Measurements from ENCODE around the gene SLC22A4. TPM values are rescaled to one million over a fixed set of nuclear protein-coding genes. Genes with fewer than 3 reads are reported as not detected.

SLC22A4 gene
- total RNA-seq, 1 experiment from 2014 or later = 7.5 TPM

- no peak for DNase-seq (ENCODE audit: low read depth)
Measured at GRCh38 chr5:132275367-132276220, 18.6 kb upstream of the SLC22A4 start.

DNA sequence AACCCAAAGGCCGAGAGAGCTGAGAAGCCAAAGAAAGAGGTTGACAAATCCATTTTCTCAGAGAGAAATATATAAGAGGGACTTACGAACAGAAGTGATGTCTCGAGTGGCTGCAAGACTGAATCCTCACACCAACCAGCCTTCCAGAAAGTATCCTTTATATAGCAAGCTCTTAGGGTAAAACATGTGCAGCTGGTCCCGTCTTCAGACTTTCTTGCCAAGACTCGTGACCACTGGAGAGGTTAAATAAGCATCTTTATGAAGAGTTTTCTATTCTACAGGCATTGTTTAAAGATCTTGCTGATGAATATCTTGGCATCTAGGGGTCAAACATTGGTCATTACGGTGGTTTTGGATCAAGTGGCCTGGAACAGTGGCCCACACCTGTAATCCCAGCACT lies 16.9 kb upstream of the SLC22A4 start:
- no peak for DNase-seq (ENCODE audit: low read depth)

- no peak for DNase-seq (ENCODE audit: low read depth)
Measured at GRCh38 chr5:132277971-132278853, 16.0 kb upstream of the SLC22A4 start.

GRCh38 chr5:132279801-132280200 lies 14.4 kb upstream of the SLC22A4 start:
- no peak for DNase-seq (ENCODE audit: low read depth)

GRCh38 chr5:132280371-132281240 lies 13.6 kb upstream of the SLC22A4 start:
- no peak for DNase-seq (ENCODE audit: low read depth)

- no peak for DNase-seq (ENCODE audit: low read depth)
Measured at GRCh38 chr5:132281856-132282614, 12.2 kb upstream of the SLC22A4 start.

- DNase-seq (ENCODE audit: low read depth) = peak; percentile 41
Measured at GRCh38 chr5:132283423-132284043, 10.7 kb upstream of the SLC22A4 start.

GRCh38 chr5:132289097-132289496 lies 5.1 kb upstream of the SLC22A4 start:
- no peak for DNase-seq (ENCODE audit: low read depth)

DNA sequence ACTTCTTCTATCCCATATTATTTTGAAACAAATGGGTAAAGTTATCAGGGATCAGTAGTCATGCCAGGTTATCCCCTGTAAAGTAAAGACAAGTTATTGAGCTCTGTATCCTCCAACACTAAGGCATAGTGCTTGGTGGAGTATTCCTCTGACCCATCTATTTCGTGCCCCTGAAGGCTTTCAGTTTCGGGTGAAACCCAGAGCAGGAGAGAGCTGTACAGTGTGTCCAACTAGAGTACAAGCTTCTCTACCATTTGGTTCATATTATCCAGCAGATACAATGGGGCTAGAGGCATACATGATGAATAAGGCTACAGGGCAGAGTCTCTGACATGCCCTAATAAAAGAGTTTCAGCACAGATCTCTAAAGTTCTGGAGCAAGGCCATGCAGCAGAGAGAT lies 3.2 kb upstream of the SLC22A4 start:
- DNase-seq (ENCODE audit: low read depth) = no peak

GRCh38 chr5:132293066-132293991 lies 865 bp upstream of the SLC22A4 start:
- peak; percentile 91 for DNase-seq (ENCODE audit: low read depth)

DNA sequence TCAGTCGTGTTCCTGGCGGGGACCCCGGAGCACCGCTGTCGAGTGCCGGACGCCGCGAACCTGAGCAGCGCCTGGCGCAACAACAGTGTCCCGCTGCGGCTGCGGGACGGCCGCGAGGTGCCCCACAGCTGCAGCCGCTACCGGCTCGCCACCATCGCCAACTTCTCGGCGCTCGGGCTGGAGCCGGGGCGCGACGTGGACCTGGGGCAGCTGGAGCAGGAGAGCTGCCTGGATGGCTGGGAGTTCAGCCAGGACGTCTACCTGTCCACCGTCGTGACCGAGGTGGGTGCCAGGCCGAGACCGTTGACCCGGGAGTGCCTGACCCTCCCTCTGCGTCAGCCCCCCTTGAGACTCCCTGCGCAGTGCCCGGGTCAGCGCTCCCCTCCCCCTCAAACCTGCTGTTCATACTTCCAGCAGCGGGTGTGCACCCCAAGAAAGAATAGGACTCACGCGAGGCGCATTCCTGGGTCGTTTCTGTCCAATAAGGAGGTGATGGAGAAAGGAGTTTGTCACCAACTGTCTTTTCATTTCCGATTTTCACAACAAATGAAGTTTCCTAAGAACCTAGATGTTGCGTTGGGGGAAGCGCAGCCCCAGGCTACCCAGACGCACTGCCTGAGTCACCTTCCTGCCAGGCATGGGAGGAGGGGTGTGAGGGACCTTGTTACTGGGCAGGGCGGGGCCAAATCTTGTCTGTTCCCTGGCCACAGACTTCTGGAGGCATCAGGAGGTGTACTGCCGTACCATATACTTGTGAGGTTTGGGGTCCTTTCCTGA lies 722 bp downstream of the SLC22A4 start:
- DNase-seq (ENCODE audit: low read depth) = peak; percentile 94

DNA sequence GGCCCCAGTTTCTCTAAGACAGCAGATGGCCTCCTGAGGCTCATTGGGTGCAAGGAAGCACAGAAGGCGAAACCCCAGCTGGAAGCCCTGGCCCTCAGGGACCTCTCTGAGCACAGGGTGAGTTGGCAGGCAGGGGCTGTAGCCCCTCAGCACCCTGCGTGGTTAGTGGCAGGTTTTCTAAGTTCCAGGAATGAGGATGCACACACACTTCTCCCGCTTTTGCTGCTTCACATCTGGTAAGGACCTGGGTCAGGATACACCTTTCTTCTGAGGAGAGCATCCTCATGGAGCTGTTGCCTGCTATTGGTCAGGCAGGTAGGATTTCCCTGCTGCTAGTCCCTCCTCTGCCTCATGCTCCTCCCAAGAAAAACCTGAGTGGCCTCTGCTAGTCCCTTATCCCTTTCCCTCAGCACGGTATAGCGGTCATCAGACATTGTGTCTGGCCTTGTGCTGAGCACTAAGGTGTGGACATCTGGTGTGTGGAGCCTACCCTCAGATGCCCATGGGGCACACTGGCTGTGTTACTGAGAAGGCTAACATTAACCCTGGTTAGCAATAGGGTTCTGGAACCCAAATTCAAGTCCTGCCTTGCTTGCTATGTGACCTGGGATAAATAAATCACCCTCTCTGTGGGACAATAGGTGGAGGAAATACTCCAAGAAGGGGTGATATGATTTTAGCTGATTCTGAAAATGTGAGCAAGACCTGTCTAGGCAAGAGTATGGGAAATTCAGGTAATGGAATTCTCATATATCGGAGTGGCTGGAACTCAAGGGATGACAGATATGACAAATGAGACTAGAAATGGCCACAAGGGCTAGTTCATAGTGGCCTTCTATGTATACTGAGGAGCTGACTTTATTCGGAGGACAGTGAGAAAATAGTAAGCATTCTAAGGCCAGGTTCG lies 1.6 kb downstream of the SLC22A4 start:
- peak; percentile 44 for DNase-seq (ENCODE audit: low read depth)

DNA sequence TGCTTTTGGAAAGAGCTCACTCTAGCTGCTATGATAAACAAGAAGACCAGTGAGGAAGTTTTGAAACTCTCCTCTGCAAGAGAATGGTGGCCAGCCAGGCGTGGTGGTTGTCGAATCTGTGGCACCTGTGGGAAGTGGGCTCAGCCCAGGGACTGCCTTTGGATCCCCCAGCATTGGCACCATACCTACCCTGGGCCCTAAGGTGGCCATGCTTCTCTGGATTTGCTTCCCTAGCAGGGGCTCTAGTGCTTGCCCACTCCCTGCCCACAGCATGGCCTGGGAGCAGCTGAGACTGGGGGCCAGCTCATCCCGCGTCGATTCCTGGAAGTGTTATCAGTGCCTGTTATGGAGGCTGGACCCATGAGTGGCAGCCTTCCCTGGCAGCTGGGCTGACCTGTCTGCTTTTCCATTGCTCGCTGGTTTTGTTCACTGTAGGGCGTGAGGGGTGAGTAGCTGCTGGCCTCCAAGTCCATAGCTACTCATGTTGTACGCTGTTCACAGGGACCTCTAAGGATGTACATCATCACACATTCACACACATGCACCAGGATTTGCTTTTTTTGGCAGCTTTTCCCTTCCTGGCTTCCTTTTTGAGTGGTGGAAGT lies 2.3 kb downstream of the SLC22A4 start:
- no peak for DNase-seq (ENCODE audit: low read depth)

DNA sequence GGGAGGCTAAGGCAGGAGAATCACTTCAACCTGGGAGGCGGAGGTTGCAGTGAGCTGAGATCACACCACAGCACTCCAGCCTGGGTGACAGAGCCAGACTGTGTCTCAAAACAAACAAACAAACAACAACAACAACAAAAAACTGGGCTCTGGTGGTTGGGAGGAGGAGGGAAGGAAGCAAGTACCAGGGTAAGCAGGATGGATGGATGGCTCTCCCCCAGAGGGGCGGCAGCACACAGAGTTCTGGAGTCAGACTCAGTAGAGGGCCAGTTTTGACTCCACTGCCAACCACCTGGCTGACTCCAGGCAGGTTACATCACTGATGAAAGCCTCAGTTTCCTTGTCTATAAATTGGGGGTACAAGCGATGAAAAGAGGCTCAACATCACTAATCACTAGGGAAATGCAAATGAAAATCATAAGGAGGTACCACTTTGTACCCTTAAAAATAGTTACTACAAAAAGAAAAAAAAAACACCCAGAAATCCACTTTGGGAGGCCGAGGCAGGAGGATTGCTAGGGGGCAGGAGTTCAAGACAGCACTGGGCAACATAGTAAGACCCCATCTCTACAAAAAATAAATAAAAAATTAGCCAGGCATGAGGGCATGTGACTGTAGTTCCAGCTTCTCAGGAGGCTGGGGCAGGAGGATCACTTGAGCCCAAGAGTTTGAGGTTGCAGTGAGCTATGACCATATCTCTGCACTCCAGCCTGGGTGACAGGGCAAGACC lies 3.2 kb downstream of the SLC22A4 start:
- no peak for DNase-seq (ENCODE audit: low read depth)

- no peak for DNase-seq (ENCODE audit: low read depth)
Measured at GRCh38 chr5:132298298-132299212, 4.4 kb downstream of the SLC22A4 start.

Measured in M059J (cell line).